Kidney tubule cell (primary cell): ENCODE data around the gene ERMAP.
A peak's percentile ranks its signal among the peaks of the same experiment; 100 is the strongest.
"Not testable (repeated sequence)": the region's sequence is repeated elsewhere in the genome, so short reads cannot be mapped to it uniquely, and the experiment has no call there.

Source experiments
- DNase-seq: peaks from one replicate; pipeline ENCODE4 v3.0.0-alpha.2; 2018; ENCODE audit warnings: low spot score

The ERMAP gene

DNA sequence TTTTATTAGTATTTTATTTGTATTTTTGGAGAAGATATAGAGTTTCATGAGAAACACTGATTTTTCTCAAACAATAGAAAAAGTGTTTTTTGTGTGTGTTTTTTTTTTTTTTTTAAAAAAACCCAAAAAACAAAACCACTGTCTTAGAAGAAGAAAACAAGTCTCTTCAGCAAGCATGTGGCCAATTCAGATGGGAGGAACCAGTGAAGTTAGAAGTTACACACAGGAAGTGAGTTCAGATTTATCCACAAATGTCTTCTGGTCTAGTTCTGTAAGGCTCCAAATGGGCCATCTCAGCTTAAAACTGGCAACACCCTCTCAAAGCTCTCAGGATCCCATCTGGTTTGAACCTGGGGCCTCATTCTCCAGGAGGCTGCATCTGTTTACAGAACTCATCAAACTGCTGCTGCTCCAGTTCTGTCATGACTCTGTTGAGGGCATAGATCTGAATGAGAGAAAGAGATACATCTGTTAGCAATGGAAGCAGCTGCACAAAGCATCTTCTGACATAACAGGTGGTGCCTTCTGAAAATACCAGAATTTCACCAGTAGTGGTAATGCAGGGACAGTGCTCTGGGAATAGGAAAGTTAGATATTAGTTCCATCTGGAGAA lies 9.8 kb upstream of the ERMAP start:
- DNase-seq: no peak

DNA sequence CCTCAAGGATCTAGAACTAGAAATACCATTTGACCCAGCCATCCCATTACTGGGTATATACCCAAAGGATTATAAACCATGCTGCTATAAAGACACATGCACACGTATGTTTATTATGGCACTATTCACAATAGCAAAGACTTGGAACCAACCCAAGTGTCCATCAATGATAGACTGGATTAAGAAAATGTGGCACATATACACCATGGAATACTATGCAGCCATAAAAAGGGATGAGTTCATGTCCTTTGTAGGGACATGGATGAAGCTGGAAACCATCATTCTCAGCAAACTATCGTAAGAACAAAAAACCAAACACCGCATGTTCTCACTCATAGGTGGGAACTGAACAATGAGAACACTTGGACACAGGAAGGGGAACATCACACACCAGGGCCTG lies 2.1 kb upstream of the ERMAP start:
- not testable (repeated sequence) for DNase-seq

DNA sequence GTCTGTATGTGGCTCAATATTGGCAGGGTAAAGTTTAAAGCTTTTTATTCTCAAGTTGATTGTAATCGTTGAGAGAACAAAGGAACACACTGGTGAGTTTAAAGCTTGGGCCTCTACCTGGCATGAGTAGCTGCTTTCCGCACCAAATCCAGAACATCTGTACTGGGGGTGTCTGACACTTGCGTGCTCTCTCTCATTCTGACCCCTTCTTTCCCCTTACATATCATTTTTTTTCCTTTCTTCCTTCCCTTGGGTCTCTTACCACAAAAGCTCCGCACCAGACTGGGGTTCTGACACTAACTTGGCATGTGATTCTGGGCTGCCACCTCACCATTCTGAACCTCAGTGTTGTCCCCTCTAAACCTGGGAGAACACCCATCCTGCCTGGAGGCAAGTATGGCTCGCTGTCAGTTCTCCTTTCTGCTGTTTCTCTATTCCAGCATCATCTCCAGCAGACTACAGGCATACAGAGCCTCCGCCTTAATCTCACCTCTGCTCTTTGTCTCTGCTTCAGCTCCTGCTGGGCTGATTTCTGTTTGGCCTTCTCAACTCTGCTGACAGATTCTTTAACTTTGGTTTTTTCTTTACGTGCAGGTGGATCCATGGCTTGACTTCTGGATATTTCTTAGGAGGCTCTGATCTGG lies 859 bp upstream of the ERMAP start:
- DNase-seq: peak; percentile 13

DNA sequence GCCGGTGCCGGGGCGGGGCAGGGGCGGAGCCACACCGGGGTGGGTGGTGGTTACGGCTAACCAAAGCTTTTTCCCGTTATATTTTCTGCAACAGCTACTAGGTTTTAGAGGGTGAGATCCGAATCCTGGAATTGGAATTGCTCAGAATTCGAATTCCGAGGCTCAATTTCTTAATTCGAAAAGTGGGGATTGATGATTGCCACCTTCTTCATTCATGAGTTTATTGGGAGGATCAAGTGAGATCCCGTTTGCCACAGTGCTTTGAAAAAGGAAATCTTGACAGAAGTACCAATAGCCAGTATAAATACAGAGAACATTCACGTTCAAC lies 482 bp downstream of the ERMAP start:
- no peak for DNase-seq

DNA sequence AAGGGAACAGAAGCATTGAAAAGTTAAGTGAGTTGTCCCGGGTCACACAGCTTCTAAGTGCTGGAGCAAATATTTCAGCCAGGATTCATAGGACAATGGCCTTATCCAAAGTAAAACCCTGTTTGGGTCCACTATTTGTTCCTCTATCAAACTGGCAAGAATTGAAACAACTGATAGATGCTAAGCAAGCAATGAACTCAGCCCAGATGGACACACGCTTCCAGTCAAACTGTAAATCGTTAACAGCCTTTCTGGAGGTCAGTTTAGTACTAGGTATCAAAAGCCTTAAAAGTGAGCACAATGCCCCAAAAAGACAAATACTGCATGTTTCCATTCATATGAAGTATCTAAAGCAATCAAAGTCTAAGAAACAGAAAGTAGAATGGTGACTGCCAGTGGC lies 1.1 kb downstream of the ERMAP start:
- DNase-seq: no peak

DNA sequence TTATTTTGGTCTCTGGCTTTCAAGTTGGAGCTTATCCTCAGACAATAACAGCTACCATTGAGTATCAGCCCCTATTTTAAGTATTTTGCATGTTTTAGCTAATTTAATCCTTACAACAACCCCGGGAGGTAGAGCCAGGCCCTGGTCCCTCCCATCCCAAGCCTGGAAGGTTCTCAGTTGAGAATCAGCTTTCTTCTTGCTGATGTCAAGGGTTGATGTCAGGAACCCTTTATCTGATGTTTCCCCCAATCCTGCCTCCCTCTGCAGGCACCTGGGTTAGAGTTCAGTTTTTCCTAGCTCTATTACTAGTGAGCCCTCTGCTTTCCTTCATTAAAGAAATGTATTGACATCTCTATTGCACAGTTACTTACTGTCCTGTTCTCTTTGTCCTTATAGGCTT lies 3.9 kb downstream of the ERMAP start:
- no peak for DNase-seq

DNA sequence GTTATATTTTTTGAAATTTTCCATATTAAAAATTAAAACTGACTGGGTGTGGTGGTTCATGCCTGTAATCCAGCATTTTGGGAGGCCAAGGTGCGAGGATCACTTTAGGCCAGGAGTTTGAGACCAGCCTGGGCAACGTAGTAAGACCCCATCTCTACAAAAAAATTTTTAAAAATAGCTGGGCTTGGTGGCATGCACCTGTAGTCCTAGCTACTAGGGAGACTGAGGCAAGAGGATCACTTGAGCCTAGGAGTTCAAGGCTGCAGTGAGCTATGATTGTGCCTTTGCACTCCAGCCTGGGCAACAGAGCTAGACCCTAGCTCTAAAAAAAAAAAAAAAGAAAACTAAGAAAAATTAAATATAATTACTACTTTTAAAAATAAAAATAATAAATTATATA lies 4.8 kb downstream of the ERMAP start:
- no peak for DNase-seq

DNA sequence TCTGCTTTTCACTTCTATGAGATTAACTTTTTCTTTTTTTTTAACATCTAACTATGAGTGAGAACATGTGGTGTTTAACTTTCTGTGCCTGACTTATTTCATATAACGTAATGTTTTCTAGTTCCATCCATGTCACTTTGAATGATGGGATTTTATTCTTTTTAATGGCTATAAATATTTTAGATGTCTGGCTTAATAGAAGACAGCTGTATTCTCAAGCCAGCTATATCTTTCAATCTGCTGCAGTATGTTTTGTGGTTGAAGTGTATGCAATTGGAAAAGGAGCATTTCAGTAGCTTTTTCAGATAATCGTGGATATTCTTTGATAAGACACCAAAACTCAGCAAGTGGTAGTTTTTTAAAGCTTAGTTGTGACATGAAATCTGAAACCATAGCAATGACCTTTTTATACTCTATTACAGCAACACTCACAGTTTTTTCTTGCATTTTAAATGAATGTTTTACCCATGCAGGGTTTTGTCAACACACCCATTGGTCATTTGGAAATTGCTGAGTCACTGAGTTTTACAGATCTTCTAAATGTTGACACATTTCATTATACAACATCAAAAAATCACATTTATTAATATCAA lies 6.0 kb downstream of the ERMAP start:
- DNase-seq: no peak

DNA sequence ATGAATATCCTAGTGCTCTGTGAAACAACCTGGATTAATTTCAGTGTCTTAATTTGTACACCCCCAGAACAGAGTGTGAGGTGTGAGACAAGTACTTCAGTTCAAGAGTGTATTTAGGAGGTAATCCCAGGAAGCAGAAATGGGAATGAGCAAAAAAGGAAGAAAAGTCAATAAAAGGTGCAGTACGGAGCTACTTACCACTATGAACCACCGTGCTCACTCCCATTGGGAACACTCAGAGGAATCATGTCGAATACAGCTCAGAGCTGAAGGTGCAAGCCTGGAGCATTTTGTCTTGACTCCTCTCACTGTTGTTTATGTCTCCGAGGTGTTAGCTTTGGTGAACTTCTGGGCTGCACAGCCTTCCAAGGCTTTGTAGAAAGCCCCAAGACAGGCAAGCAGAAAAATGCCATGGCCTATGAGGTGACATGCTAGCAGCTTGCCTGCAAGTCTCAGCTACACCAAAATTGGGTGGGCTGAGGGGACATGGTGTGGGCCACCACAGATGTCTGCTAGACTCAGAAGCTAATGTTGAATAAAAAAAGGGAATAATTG lies 7.6 kb downstream of the ERMAP start:
- DNase-seq: no peak

DNA sequence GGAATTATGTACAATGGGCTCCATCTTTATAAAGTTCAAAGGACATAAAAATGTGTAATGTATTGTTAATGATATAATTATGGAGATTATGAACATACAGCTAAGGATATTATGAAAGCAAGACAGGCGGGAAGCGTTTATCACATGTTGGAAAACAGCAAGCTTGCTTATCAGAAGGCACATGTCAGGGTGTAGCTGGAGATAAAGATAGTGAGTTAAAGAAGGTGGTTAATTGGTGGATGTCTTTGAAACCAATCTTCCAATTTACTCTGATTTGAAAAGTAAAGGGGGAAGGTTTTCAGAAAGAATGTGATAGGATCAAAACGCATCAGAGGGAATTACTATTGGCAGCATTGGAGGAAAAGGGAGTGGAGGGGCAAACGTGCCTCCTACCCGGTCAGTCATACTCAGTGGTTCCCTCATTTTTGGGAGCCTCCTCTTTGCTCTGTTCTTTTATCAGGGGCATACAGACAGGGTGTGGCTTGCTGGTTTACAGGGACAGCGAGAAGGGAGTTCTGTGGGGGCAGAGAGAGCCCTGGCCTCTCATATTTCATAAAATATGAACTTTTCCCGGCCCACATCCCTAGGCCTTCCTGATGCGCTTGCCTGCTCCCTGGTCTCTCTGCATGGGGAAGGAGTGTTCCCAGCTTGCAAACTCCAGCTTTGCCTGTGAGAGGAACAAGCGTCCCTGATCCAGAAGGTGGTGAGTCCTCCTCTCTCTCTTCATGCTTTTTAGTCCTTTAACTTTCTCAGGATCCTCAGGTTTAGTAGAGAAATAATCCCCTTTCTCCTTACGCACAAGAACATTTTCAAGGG lies 8.3 kb downstream of the ERMAP start:
- no peak for DNase-seq

DNA sequence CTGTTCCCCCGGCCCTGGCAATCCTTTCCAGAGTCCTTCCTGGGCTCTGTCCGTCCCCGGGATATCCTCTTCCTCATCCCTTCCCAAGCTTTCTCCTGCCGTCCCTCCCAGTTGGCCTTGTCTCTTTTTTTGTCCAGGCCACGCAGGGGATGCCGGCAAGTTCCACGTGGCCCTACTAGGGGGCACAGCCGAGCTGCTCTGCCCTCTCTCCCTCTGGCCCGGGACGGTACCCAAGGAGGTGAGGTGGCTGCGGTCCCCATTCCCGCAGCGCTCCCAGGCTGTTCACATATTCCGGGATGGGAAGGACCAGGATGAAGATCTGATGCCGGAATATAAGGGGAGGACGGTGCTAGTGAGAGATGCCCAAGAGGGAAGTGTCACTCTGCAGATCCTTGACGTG lies 13.7 kb downstream of the ERMAP start:
- no peak for DNase-seq

DNA sequence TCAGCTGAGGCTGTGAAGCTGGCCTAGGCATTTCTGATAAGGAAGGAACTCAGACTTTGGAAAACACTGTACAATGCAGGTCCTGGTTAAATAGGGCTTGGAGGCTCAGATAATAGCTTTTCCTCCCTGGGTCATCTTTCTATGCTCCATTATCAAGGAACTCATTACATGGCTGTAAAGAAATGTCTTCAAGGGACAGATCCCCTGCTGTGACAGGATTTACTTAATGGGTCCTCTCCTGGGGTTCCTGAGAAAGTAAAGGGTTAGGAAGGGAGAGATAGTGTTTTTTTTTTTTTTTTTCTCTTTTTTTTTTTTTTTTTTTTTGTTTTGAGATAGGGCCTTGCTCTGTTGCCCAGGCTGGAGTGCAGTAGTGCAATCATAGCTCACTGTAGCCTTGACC lies 14.4 kb downstream of the ERMAP start:
- DNase-seq: no peak

DNA sequence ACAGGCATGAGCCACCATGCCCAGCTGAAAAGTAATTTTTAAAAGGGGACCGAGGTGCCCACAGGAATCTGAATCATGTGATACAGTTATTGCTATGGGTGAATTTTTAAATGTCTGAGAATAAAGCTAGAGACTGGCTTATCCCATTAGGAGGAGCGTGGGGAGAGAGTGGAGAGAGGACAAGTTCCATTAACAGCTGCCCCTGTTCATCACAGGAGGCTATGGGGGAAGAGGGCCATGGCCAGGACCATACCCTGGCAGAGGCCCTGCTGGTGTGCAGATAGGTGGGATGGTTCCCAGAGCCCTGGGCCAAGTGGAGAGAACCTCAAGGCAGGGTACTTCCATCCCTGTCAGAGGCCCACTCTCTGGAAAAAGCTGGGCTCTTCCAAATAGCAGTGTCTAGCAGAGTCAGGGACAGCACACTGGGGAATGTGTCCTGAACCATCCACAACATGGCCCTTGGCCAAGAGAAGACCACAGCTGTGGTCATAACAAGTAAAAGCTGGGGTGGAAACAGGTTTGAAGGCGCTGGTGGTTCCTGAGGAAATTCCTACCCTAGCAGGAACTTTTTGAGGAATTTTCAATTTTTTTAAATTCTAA lies 15.8 kb downstream of the ERMAP start:
- DNase-seq: no peak

DNA sequence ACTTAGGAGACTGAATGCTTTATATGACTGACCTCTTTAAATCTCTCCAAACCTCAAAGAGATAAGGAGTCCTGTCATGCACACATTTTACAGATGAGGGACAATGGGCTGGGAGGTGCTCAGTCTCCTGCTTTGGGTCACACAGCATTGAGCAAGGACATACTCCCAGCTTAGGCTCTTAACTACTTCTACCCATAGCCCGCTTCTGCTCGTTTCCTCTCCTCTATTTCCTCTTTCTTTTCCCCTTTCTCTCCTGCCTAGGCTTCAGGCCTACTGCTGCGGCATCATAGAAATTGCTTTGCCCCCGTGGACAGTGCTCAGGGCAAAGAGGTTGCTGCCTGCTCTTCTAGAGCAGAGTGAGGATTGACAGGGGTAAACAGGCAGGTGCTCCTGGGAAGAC lies 17.1 kb downstream of the ERMAP start:
- DNase-seq: no peak

DNA sequence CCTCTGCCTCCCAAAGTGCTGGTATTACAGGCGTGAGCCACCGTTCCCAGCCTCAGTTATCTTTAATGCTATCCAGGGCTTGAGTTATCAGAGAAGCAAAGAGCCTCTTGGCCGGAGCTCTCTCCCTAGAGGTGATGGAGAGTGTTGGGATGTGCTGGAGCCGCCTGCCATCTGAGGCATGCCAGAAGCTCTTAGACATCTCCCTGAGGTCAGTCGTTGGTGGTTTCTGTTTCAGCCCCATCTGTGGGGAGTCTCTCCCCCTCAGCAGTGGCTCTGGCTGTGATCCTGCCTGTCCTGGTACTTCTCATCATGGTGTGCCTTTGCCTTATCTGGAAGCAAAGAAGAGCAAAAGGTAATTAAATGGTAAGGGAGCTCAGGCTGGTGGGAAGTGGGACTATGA lies 17.9 kb downstream of the ERMAP start:
- no peak for DNase-seq

DNA sequence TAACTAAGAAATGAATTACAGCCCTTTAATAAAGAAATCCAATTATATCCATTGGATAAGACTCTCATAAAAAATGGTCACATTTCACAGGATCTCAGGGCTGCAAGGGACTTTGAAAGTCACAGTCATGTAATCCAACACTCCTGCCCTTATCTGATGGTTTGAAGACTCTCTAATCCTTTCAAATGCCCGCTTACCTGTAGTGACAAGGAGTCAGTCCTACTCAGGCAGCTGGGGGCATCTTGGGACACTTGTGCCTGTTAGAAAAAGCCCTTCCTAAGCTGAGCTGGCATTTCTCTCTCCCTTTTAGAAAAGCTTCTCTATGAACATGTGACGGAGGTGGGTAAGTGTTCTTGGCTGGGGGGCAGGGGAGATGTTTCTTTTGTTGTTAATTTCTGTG lies 18.5 kb downstream of the ERMAP start:
- DNase-seq: no peak

DNA sequence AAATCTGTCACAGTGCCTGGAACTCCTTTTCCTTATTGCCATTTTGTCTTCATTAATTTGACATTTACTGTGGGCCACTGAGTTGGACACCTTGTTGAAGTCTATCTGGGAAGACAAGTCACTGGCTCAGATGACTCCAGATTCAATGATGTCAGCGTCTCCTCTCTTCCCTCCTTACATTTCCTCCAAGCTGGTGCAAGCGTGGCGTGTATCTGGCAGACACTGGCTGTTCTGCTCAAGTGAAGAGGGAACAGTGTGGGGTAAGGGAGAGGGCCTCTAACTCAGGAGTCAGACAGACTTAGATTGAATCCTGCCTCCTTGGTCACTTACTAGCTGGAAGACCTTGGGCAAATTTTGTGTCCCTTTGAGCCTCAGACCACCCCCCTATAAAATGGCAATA lies 20.8 kb downstream of the ERMAP start:
- DNase-seq: no peak

DNA sequence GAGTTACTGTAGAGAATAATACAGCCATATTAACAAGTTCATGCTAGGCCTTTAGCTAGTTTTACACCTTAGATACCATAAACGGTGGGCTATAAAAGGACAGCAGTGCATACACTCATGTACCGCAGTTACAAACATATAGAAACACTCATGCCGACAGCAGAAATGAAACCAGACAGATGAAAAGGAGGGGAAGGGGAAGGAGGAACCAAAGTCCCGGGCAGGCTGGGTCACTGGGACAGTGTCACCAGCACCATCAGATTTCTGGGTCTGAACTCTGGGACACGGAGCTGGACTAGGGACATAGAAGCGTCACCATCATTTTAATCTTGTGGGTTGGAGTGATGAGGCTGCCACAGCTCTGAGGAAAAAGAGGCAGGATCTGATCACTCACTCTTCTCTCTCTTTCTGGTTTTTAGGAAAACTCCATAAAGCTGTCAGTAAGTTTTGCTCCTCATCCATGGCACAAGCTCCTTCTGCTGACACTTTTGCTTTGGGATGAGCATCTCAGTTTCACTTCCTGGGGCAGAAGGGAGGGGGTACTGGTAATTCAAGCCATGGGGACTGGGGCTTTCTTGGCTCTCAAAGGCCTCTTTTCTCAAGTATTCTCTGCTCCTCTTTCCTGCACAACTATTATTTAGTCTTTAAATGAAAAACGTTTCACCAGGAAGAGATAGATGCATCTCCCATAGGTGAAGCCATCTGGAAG lies 21.7 kb downstream of the ERMAP start:
- no peak for DNase-seq

DNA sequence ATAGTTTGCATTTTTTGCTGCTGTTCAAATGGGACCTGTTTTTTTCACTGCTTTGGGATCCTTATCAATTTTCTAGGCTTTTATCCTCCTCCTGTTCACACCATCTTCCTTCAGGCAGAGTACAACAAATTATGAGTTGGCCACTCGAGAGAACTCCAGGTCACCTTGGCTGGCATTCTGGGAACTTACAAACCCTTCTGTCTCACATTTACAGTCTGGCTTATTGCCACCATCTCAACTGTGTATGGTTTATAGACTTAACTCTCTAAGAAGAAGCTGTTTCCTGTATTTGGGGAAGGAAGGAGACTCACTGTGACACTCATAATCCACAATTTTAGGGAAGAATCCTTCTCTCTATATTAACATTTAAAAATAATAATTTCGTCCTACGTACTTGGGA lies 24.1 kb downstream of the ERMAP start:
- DNase-seq: no peak

DNA sequence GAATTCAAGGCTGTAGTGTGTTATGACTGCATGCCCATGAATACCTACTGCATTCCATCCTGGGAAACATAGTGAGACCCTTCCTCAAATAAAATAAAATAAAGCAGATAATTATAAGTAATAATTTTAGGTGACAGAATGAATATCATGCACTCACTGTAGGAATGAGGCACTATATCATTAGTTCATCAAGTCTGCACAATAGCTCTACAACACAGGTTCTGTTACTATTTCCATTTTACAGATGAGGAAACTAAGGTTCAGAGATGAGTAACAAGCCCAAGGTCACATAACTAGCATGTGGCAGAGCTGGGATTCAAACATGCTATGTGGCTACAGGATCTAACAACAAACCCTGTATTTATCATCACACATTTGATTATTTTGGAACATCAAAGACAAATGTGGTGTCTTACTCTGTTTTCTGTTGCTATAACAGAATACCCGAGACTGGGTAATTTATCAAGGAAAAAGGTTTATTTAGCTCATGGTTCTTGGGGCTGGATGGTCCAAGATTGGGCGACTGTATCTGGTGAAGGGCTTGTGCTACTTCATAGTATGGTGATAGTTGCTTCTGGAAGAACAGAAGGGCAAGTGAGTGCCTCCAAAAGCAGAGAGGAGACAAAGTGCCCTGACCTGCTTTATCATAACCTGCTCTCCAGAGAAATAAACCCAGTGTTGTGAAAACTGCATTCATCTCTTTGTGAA lies 24.7 kb downstream of the ERMAP start:
- DNase-seq: no peak

DNA sequence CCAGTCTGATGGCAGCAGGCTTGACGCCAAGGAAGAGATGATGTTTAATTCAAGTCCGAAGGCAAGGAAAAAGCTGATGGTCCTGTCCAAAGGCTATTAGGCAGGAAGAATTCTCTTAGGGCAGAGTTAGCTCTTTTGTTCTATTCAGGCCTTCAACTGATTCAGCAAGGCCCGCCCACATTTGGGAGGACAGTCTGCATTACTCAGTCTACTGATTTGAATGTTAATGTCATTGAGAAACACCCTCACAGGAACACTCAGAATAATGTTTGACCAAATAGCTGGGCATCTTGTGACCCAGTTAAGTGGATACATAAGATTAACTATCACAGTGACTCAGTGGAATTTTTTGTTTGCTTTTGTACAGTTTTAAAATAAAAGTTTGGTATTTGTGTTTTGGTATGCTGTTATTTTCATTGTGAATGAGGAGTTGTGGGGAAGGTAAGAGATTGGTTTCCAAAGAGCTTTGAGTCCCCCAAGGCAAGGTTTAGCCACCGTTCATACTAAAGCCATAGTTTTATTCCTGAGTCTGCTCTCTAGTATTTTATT lies 27.7 kb downstream of the ERMAP start:
- DNase-seq: peak; percentile 74
